Activated CD4-positive, alpha-beta T cell treated with anti-CD3 and anti-CD28 coated beads, Interleukin-2, amount 10 ng/mL, durations not matched to agents 7 days and 5 days (primary cell): ENCODE results near the gene PCDHB15. TPM values are rescaled to one million over a fixed set of nuclear protein-coding genes. Genes with fewer than 3 reads are reported as not detected.
A peak's percentile ranks its signal among the peaks of the same experiment; 100 is the strongest.
"Not testable (repeated sequence)": the region's sequence is repeated elsewhere in the genome, so short reads cannot be mapped to it uniquely, and the experiment has no call there.

Experiments
- CTCF ChIA-PET: fragments of 350-600 bp; sonication (Branson Sonifier 250); formaldehyde crosslinking; loops from one replicate; lab custom pipeline; 2021; ENCODE audit warnings: antibody characterized with exemption; lab: Charles Lee
- POLR2A ChIA-PET: fragments of 350-600 bp; sonication (Branson Sonifier 250); formaldehyde crosslinking; loops from one replicate; lab custom pipeline; 2021; ENCODE audit warnings: antibody characterized with exemption; lab: Charles Lee
- DNase-seq: peaks from one replicate; pipeline ENCODE4 v3.0.0-alpha.2; 2020
- H3K27ac Mint-ChIP-seq: one replicate; pipeline ENCODE4 v1.8.0; 2021; ENCODE audit warnings: mild to moderate bottlenecking, moderate library complexity, mixed read lengths
- H3K27me3 Mint-ChIP-seq: one replicate; pipeline ENCODE4 v1.8.0; 2021; ENCODE audit warnings: mixed read lengths
- H3K36me3 Mint-ChIP-seq: one replicate; pipeline ENCODE4 v1.8.0; 2021; ENCODE audit warnings: low read depth, mixed read lengths
- H3K4me1 Mint-ChIP-seq: one replicate; pipeline ENCODE4 v1.8.0; 2021; ENCODE audit warnings: mixed read lengths
- H3K4me3 Mint-ChIP-seq: one replicate; pipeline ENCODE4 v1.8.0; 2021; ENCODE audit warnings: mild to moderate bottlenecking, moderate library complexity, mixed read lengths
- H3K9me3 Mint-ChIP-seq: one replicate; pipeline ENCODE4 v1.8.0; 2021; ENCODE audit warnings: mixed read lengths
- total RNA-seq, 2 experiments: library from RNA; stranded (reverse); gene quantifications; one replicate each; pipeline ENCODE4 v1.2.3, GENCODE V29; 2021

The PCDHB15 gene
- total RNA-seq, 2 experiments from 2014 or later, result not detected

DNA sequence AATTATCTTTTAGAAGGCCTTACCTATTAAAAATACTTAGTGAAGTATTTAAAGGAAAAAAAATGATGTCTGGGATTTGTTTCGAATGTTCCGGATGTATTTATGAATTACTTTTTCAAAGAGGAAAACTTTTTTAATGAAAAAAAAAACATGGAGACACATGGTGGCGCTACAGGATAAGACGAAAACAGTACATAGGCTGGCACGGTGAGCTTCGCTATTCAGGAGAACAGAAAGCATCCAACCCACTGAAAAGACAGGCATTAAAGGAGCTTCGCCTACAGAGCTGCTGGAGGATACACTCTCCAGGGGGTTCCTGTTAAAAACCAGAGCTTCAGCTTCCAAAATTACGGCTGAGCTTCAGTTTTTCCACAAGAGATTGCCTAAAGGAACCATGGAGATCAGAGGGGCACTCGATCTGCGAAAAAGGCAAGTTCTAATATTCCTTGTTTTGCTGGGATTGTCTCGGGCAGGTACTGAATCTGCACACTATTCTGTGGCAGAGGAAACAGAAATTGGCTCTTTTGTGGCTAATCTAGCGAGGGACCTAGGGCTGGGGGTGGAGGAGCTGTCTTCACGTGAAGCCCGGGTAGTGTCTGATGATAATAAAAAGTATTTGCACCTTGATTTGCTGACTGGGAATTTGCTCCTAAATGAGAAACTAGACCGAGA is 21.9 kb upstream of the PCDHB15 start, which contains the start of gene PCDHB14:
TSS of gene PCDHB14 (plus strand) at position 232 of the 672 bp plus-strand sequence. CDS start at position 395, 163 bp downstream.
- Mint-ChIP-seq H3K4me3 (no peak within 1 kb of the TSS), H3K36me3 (no peaks in the 10 kb centered on the region), H3K4me1 (no peaks in the 10 kb centered on the region), H3K9me3 (peaks cover 14% of the 10 kb centered on the region), H3K27ac (no peak within 1 kb of the TSS), H3K27me3 (peaks cover 13% of the 10 kb centered on the region)
- ChIA-PET POLR2A (no interaction called here), CTCF (interaction anchor here (0.6 to 1.2 kb wide), 3 partner anchors 9 to 62 kb away, joined by 3 to 4 read pairs (median 3); partner anchors contain the start of gene PCDHB15)
- DNase-seq, result no peak

- H3K27ac Mint-ChIP-seq, CTCF ChIA-PET: not testable (repeated sequence)
Observed at GRCh38 chr5:141224844-141225243, 20.4 kb upstream of the PCDHB15 start.

DNA sequence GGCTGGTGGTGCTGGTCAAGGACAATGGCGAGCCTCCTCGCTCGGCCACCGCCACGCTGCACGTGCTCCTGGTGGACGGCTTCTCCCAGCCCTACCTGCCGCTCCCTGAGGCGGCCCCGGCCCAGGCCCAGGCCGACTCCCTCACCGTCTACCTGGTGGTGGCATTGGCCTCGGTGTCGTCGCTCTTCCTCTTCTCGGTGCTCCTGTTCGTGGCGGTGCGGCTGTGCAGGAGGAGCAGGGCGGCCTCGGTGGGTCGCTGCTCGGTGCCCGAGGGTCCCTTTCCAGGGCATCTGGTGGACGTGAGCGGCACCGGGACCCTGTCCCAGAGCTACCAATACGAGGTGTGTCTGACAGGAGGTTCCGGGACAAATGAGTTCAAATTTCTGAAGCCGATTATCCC is 19.8 kb upstream of the PCDHB15 start:
- CTCF ChIA-PET, result not testable (repeated sequence)

More at GRCh38 chr5:141224844-141225243, 20.4 kb upstream of the PCDHB15 start:
- H3K4me1 Mint-ChIP-seq, H3K4me3 Mint-ChIP-seq, DNase-seq, H3K9me3 Mint-ChIP-seq, POLR2A ChIA-PET, H3K36me3 Mint-ChIP-seq: not testable (repeated sequence)
- peaks cover 13% of the 10 kb centered on the region for H3K27me3 Mint-ChIP-seq

GRCh38 chr5:141234109-141234667 is 11.0 kb upstream of the PCDHB15 start:
- H3K4me3 Mint-ChIP-seq, result no peak overlapping the region
- CTCF ChIA-PET, result interaction anchor here (1.1 kb wide), 1 partner anchor 161 kb away, joined by 3 read pairs; no protein-coding TSS in a partner anchor
- no peak for DNase-seq
- peaks cover 9% of the 10 kb centered on the region for H3K27me3 Mint-ChIP-seq
- POLR2A ChIA-PET, result no interaction called here
- H3K9me3 Mint-ChIP-seq, result peaks cover 22% of the 10 kb centered on the region
- no peak overlapping the region for H3K27ac Mint-ChIP-seq
- H3K36me3 Mint-ChIP-seq, result peaks cover 4% of the 10 kb centered on the region
- no peaks in the 10 kb centered on the region for H3K4me1 Mint-ChIP-seq

More for the DNA sequence above, 19.8 kb upstream of the PCDHB15 start:
- H3K36me3 Mint-ChIP-seq, H3K4me1 Mint-ChIP-seq, H3K27ac Mint-ChIP-seq, POLR2A ChIA-PET, H3K9me3 Mint-ChIP-seq, DNase-seq, H3K4me3 Mint-ChIP-seq: not testable (repeated sequence)
- H3K27me3 Mint-ChIP-seq, result peaks cover 13% of the 10 kb centered on the region

DNA sequence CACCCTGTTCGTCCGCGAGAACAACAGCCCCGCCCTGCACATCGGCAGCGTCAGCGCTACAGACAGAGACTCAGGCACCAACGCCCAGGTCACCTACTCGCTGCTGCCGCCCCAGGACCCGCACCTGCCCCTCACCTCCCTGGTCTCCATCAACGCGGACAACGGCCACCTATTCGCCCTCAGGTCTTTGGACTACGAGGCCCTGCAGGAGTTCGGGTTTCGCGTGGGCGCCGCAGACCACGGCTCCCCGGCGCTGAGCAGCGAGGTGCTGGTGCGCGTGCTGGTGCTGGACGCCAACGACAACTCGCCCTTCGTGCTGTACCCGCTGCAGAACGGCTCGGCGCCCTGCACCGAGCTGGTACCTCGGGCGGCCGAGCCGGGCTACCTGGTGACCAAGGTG is 9.3 kb upstream of the PCDHB15 start:
- POLR2A ChIA-PET, H3K36me3 Mint-ChIP-seq, CTCF ChIA-PET, DNase-seq, H3K4me1 Mint-ChIP-seq, H3K4me3 Mint-ChIP-seq: not testable (repeated sequence)
- Mint-ChIP-seq H3K27ac (peak overlapping the region; percentile 54), H3K9me3 (peaks cover 27% of the 10 kb centered on the region), H3K27me3 (peaks cover 16% of the 10 kb centered on the region)

DNA sequence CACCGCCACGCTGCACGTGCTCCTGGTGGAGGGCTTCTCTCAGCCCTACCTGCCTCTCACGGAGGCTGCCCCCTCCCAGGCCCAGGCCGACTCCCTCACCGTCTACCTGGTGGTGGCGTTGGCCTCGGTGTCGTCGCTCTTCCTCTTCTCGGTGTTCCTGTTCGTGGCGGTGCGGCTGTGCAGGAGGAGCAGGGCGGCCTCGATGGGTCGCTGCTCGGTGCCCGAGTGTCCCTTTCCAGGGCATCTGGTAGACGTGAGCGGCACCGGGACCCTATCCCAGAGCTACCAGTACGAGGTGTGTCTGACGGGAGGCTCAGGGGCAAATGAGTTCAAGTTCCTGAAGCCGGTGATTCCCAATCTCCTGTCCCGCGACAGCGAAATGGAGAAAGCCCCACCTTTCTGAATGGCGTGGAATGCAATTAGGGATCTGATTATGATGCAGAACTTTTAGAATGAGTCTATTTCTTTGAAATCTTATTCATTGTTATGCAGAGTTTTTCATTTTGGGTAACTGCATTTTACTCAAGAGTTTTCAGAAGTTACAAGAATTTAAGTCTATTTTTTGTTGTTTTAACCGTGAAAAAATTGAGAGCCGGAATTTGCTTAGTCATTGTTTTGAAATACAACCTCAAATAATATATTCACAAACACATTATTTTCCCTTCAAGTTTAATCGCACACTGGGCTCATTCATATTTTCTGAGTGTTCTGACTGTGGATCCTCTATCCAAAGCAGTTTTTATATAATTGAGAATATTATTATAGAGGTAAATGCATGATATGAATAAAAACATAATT is 8.5 kb upstream of the PCDHB15 start:
- ChIA-PET POLR2A (no interaction called here), CTCF (no interaction called here)
- H3K9me3 Mint-ChIP-seq, result peaks cover 24% of the 10 kb centered on the region
- H3K27me3 Mint-ChIP-seq, result peaks cover 16% of the 10 kb centered on the region
- H3K36me3 Mint-ChIP-seq, result peaks cover 4% of the 10 kb centered on the region
- DNase-seq, result no peak
- H3K4me1 Mint-ChIP-seq, result no peaks in the 10 kb centered on the region
- H3K4me3 Mint-ChIP-seq, result peak overlapping the region; percentile 25
- no peak overlapping the region for H3K27ac Mint-ChIP-seq

GRCh38 chr5:141241496-141241895 is 3.7 kb upstream of the PCDHB15 start:
- ChIA-PET CTCF (no interaction called here), POLR2A (no interaction called here)
- DNase-seq, result no peak
- Mint-ChIP-seq H3K27me3 (peaks cover 10% of the 10 kb centered on the region), H3K4me1 (no peaks in the 10 kb centered on the region), H3K27ac (no peak overlapping the region), H3K9me3 (peaks cover 46% of the 10 kb centered on the region), H3K4me3 (no peak overlapping the region), H3K36me3 (peaks cover 3% of the 10 kb centered on the region)

GRCh38 chr5:141246971-141247370 is 1.8 kb downstream of the PCDHB15 start:
- peaks cover 54% of the 10 kb centered on the region for H3K9me3 Mint-ChIP-seq
- H3K4me3 Mint-ChIP-seq, H3K4me1 Mint-ChIP-seq, DNase-seq, H3K36me3 Mint-ChIP-seq, H3K27me3 Mint-ChIP-seq, H3K27ac Mint-ChIP-seq, POLR2A ChIA-PET: not testable (repeated sequence)
- CTCF ChIA-PET, result interaction anchor here (1.0 kb wide), 1 partner anchor 285 kb away, joined by 3 read pairs; no protein-coding TSS in a partner anchor

- POLR2A ChIA-PET, result not testable (repeated sequence)
Observed at GRCh38 chr5:141247434-141247833, 2.2 kb downstream of the PCDHB15 start.

GRCh38 chr5:141250576-141250975 is 5.4 kb downstream of the PCDHB15 start:
- ChIA-PET POLR2A (no interaction called here), CTCF (interaction anchor here (0.7 kb wide), 1 partner anchor 332 kb away, joined by 4 read pairs; no protein-coding TSS in a partner anchor)
- DNase-seq, result no peak
- H3K27ac Mint-ChIP-seq, result no peak overlapping the region
- H3K36me3 Mint-ChIP-seq, result peaks cover 4% of the 10 kb centered on the region
- H3K4me3 Mint-ChIP-seq, result no peak overlapping the region
- no peaks in the 10 kb centered on the region for H3K4me1 Mint-ChIP-seq
- no peaks in the 10 kb centered on the region for H3K27me3 Mint-ChIP-seq
- peaks cover 61% of the 10 kb centered on the region for H3K9me3 Mint-ChIP-seq

More at GRCh38 chr5:141247434-141247833, 2.2 kb downstream of the PCDHB15 start:
- peaks cover 58% of the 10 kb centered on the region for H3K9me3 Mint-ChIP-seq
- H3K4me3 Mint-ChIP-seq, H3K27ac Mint-ChIP-seq, CTCF ChIA-PET, H3K27me3 Mint-ChIP-seq, H3K4me1 Mint-ChIP-seq, H3K36me3 Mint-ChIP-seq, DNase-seq: not testable (repeated sequence)

DNA sequence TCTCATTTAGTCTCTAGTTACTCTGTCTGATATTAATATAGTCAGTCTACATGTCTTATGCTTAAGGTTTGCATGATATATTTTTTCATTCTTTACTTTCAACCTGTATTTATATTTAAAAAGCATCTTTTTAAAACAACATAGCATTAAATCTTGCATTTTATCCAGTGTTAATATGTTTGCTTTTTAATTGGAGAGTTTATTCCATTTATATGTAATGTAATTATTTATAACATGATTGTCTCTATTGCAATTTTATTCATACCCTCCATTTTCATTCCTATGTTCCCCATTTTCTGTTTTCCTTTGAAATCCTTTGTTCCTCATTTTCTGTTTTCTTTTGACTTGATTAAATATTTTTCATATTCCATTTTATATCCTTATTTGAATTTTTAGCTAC is 13.3 kb downstream of the PCDHB15 start:
- no peaks in the 10 kb centered on the region for H3K27me3 Mint-ChIP-seq
- DNase-seq, result no peak
- no peak overlapping the region for H3K4me3 Mint-ChIP-seq
- no peaks in the 10 kb centered on the region for H3K4me1 Mint-ChIP-seq
- ChIA-PET CTCF (no interaction called here), POLR2A (no interaction called here)
- no peak overlapping the region for H3K27ac Mint-ChIP-seq
- H3K36me3 Mint-ChIP-seq, result peaks cover 9% of the 10 kb centered on the region
- peaks cover 69% of the 10 kb centered on the region for H3K9me3 Mint-ChIP-seq

GRCh38 chr5:141258948-141259347 is 13.8 kb downstream of the PCDHB15 start:
- CTCF ChIA-PET, result no interaction called here
- peaks cover 70% of the 10 kb centered on the region for H3K9me3 Mint-ChIP-seq
- H3K4me1 Mint-ChIP-seq, result no peaks in the 10 kb centered on the region
- peaks cover 9% of the 10 kb centered on the region for H3K36me3 Mint-ChIP-seq
- no peak for DNase-seq
- H3K27me3 Mint-ChIP-seq, result no peaks in the 10 kb centered on the region
- no peak overlapping the region for H3K27ac Mint-ChIP-seq
- POLR2A ChIA-PET, result no interaction called here
- no peak overlapping the region for H3K4me3 Mint-ChIP-seq
